Stimulated activated CD4-positive, alpha-beta T cell treated with anti-CD3 and anti-CD28 coated beads, Interleukin-4, amount 100 ng/mL, for 48 hours (primary cell): ENCODE data around the gene CLEC4C.

Experiments used
- DNase-seq, 2 donors: peaks; one replicate each; pipeline ENCODE4 v3.0.0-alpha.2; 2020; ENCODE audit warnings: low read depth in 2 of 2

CLEC4C gene

GRCh38 chr12:7723926-7724325, 23.2 kb downstream of the CLEC4C start:
- DNase-seq = no peak

GRCh38 chr12:7719946-7720730, 27.0 kb downstream of the CLEC4C start:
- no peak for DNase-seq

GRCh38 chr12:7716381-7716780, 30.8 kb downstream of the CLEC4C start:
- DNase-seq = no peak

- DNase-seq = no peak
Measured at GRCh38 chr12:7712841-7713442, 34.2 kb downstream of the CLEC4C start.

GRCh38 chr12:7711133-7711532, 36.0 kb downstream of the CLEC4C start, which contains the start of gene DPPA3:
TSS of gene DPPA3 (plus strand) at chr12:7711433. CDS start at chr12:7711571, 138 bp downstream.
- DNase-seq = no peak

- DNase-seq = no peak
Measured at GRCh38 chr12:7709969-7710675, 37.1 kb downstream of the CLEC4C start.

- no peak for DNase-seq
Measured at GRCh38 chr12:7705846-7706245, 41.3 kb downstream of the CLEC4C start.

GRCh38 chr12:7695566-7696197, 51.5 kb downstream of the CLEC4C start, which contains the start of gene GDF3:
TSS of gene GDF3 (minus strand) at chr12:7695775. CDS start at chr12:7695728, 47 bp downstream.
- no peak for DNase-seq

- DNase-seq = no peak
Measured at GRCh38 chr12:7695237-7695560, 52.0 kb downstream of the CLEC4C start.

GRCh38 chr12:7694556-7695236, 52.5 kb downstream of the CLEC4C start:
- DNase-seq = no peak

GRCh38 chr12:7693793-7694192, 53.4 kb downstream of the CLEC4C start:
- no peak for DNase-seq

GRCh38 chr12:7681535-7681934, 65.6 kb downstream of the CLEC4C start:
- DNase-seq = no peak
